GM12875 (cell line): Measurements from ENCODE around the gene OXSM.

Source experiments
- H3K4me3 ChIP-seq: one replicate; pipeline ENCODE4 v1.5.1; 2011; ENCODE audit warnings: low read depth, low read length, control low read depth
- CTCF ChIP-seq: IDR thresholded peaks from 2 replicates; pipeline ENCODE4 v1.5.1; 2011; ENCODE audit warnings: low read depth, mild to moderate bottlenecking, control low read depth, inconsistent platforms, low read length, moderate library complexity, borderline replicate concordance; ENCODE audit not compliant: insufficient read depth

OXSM gene

DNA sequence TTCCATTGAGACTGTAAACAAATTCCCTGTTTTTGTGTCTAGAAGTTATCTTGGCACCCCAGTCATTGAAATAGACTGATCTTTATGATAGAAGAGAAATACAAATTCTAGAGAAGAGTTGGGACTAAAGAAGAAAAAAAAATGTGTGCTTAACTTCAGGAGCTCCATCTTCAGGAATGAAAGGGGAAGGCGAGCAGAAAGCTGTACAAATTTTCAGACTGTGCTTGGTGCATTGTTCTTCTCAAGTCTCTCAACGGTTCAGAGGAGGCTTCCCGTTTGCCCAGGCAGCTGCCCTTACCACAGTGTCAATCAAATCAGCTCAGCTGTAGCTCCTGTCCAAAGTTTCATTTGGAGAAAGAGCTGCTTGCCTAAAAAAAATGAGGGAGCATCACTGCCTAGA, 41.7 kb downstream of the OXSM start:
- no peak for TF ChIP-seq CTCF
- H3K4me3 ChIP-seq: no peak overlapping the region

- no peak overlapping the region for H3K4me3 ChIP-seq
- TF ChIP-seq CTCF: no peak
Measured at GRCh38 chr3:25834346-25834745, 44.5 kb downstream of the OXSM start.

- no peak for TF ChIP-seq CTCF
- no peak overlapping the region for H3K4me3 ChIP-seq
Measured at GRCh38 chr3:25836579-25836978, 46.7 kb downstream of the OXSM start.

DNA sequence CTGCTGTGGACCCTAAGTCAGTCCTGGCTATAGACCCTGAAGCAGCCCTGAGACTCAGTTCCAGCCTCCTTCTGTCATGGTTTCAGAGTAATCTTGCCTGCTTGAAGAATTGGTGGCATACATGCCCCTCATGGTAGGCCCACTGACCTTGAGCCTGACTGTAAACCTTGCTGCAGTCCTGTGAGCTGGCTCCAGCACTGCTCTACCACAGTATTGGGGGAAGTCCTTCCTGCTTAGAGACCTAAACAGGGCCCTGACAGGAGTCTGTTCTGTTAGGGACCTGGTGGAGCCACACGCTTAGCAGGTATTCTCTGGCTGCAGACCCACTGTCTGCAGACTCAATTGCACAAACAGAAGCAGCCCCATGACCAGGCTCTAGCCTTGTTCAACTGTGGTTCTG, 47.1 kb downstream of the OXSM start:
- no peak for TF ChIP-seq CTCF
- H3K4me3 ChIP-seq: no peak overlapping the region

- H3K4me3 ChIP-seq: no peak overlapping the region
- no peak for TF ChIP-seq CTCF
Measured at GRCh38 chr3:25840099-25840498, 50.2 kb downstream of the OXSM start.

- no peak for TF ChIP-seq CTCF
- H3K4me3 ChIP-seq: no peak overlapping the region
Measured at GRCh38 chr3:25843332-25843731, 53.4 kb downstream of the OXSM start.
